AG04449 (cell line): Measurements from ENCODE around the gene DDX56.
A peak's percentile ranks its signal among the peaks of the same experiment; 100 is the strongest.

Source experiments
- CTCF ChIA-PET: fragments of 350-600 bp; formaldehyde crosslinking; extraction: SDS; loops from one replicate; lab custom pipeline; 2021; ENCODE audit warnings: antibody characterized with exemption; lab: Yijun Ruan, JAX
- POLR2A ChIA-PET: fragments of 400-600, 350-600 bp; formaldehyde crosslinking; extraction: SDS; loops from one replicate; lab custom pipeline; 2020; ENCODE audit warnings: antibody characterized with exemption, inconsistent platforms; lab: Yijun Ruan, JAX
- DNase-seq: peaks from one replicate; pipeline ENCODE4 v3.0.0-alpha.2; 2010; ENCODE audit warnings: low read depth, low spot score
- H3K4me3 ChIP-seq: 2 replicates; pipeline ENCODE4 v1.5.1; 2011; ENCODE audit warnings: low read depth, mild to moderate bottlenecking, control low read depth, low read length
- CTCF ChIP-seq: IDR thresholded peaks from one replicate; pipeline ENCODE4 v1.5.1; 2011; ENCODE audit warnings: mild to moderate bottlenecking, moderate library complexity, low read length, control low read depth, inconsistent platforms; ENCODE audit not compliant: insufficient read depth; ENCODE audit errors: missing control alignments

The DDX56 gene

GRCh38 chr7:44573464-44574286 lies at the start of gene DDX56:
TSS of gene DDX56 (minus strand) at chr7:44573908. CDS start at chr7:44573895, 13 bp downstream.
- ChIA-PET CTCF (interaction anchor here (0.6 to 9.9 kb wide), 5 partner anchors 8 to 348 kb away, joined by 3 to 79 read pairs (median 5); partner anchors contain the start of genes H2AZ2 and TMED4), POLR2A (interaction anchor here (0.7 to 1.4 kb wide), 8 partner anchors 8 to 342 kb away, joined by 3 to 8 read pairs (median 4); no protein-coding TSS in a partner anchor)
- no peak for TF ChIP-seq CTCF
- H3K4me3 ChIP-seq = peak within 1 kb of the TSS; percentile 98
- DNase-seq = peak; percentile 40

GRCh38 chr7:44622342-44623151 lies 48.8 kb upstream of the DDX56 start:
- ChIA-PET POLR2A (no interaction called here), CTCF (no interaction called here)
- no peak overlapping the region for H3K4me3 ChIP-seq
- DNase-seq = no peak
- TF ChIP-seq CTCF = no peak

- TF ChIP-seq CTCF = no peak
- H3K4me3 ChIP-seq = no peak overlapping the region
- CTCF ChIA-PET = no interaction called here
- POLR2A ChIA-PET = no interaction called here
- DNase-seq = no peak
Measured at GRCh38 chr7:44621750-44622103, 48.0 kb upstream of the DDX56 start.

- ChIA-PET CTCF (no interaction called here), POLR2A (interaction anchor here (1.0 kb wide), 1 partner anchor 14 kb away, joined by 4 read pairs; the partner anchor contains the start of gene OGDH)
- no peak for TF ChIP-seq CTCF
- DNase-seq = no peak
- H3K4me3 ChIP-seq = no peak overlapping the region
Measured at GRCh38 chr7:44621034-44621749, 47.5 kb upstream of the DDX56 start.

- ChIA-PET CTCF (interaction anchor here (0.8 kb wide), 1 partner anchor 9 kb away, joined by 4 read pairs; no protein-coding TSS in a partner anchor), POLR2A (no interaction called here)
- no peak for DNase-seq
- H3K4me3 ChIP-seq = no peak overlapping the region
- no peak for TF ChIP-seq CTCF
Measured at GRCh38 chr7:44618753-44619152, 45.0 kb upstream of the DDX56 start.
